ENCODE measurements around the gene SDR42E2.

SDR42E2 gene

GRCh38 chr16:22181426-22181825 lies 19.1 kb downstream of the SDR42E2 start (continued):
- TF ChIP-seq ZNF488 (tag by site-specific recombination; IDR thresholded peaks at IDR 0.05) (no peak), ZNF140 (tag by site-specific recombination; IDR thresholded peaks at IDR 0.05) (no peak), ZBTB1 (tag by site-specific recombination; IDR thresholded peaks at IDR 0.05) (no peak), ZNF311 (tag by site-specific recombination; IDR thresholded peaks at IDR 0.05; ENCODE audit: borderline replicate concordance) (no peak), ZBTB17 (tag by site-specific recombination; IDR thresholded peaks at IDR 0.05) (no peak), ZBTB44 (tag by site-specific recombination; IDR thresholded peaks at IDR 0.05) (no peak)

GRCh38 chr16:22181843-22182242 lies 19.5 kb downstream of the SDR42E2 start:
- no peak overlapping the region for H3K27ac ChIP-seq (ENCODE audit: extremely low read depth, low read depth, low read length)
- TF ChIP-seq ZNF571 (tag by site-specific recombination; IDR thresholded peaks at IDR 0.05) (no peak), ZNF768 (tag by site-specific recombination; IDR thresholded peaks at IDR 0.05) (0 out of 2 replicates have a peak, but pooled peaks have one; percentile 49), ZNF184 (tag by site-specific recombination; IDR thresholded peaks at IDR 0.05) (no peak)
- H3K9me3 ChIP-seq (ENCODE audit: control insufficient read depth, insufficient read depth, low read depth, low read length): no peaks in the 10 kb centered on the region
- no peaks in the 10 kb centered on the region for H3K4me1 ChIP-seq (ENCODE audit: control insufficient read depth, insufficient read depth, low read length)
- H3K4me3 ChIP-seq (ENCODE audit: low read depth, low read length): no peak overlapping the region
- H3K36me3 ChIP-seq (ENCODE audit: control insufficient read depth in 2 of 2, insufficient read depth in 1 of 2, low read length in 2 of 2): no peaks in the 10 kb centered on the region
- CTCF ChIA-PET: no interaction called here
- POLR2A ChIA-PET: no interaction called here

- Histone ChIP-seq H3K27ac (ENCODE audit: extremely low read depth, low read depth, low read length) (no peak overlapping the region), H3K9me3 (ENCODE audit: control insufficient read depth, insufficient read depth, low read depth, low read length) (no peaks in the 10 kb centered on the region), H3K36me3 (ENCODE audit: control insufficient read depth in 2 of 2, insufficient read depth in 1 of 2, low read length in 2 of 2) (no peaks in the 10 kb centered on the region), H3K4me3 (ENCODE audit: low read depth, low read length) (no peak overlapping the region), H3K4me1 (ENCODE audit: control insufficient read depth, insufficient read depth, low read length) (no peaks in the 10 kb centered on the region)
- ChIA-PET CTCF (no interaction called here), POLR2A (no interaction called here)
- no peak for TF ChIP-seq PATZ1 (tag by site-specific recombination; IDR thresholded peaks at IDR 0.05)
- TF ChIP-seq ZNF292 (tag by site-specific recombination; IDR thresholded peaks at IDR 0.05; ENCODE audit: borderline replicate concordance, low read depth): no peak
- TF ChIP-seq ZNF211 (tag by site-specific recombination; IDR thresholded peaks at IDR 0.05; ENCODE audit: low read depth): no peak
- no peak for TF ChIP-seq ZNF18 (tag by site-specific recombination; IDR thresholded peaks at IDR 0.05)
- no peak for TF ChIP-seq ZBTB48 (tag by site-specific recombination; IDR thresholded peaks at IDR 0.05)
- TF ChIP-seq ZNF768 (tag by site-specific recombination; IDR thresholded peaks at IDR 0.05): no peak
- no peak for TF ChIP-seq ZNF274 (IDR thresholded peaks at IDR 0.05; ENCODE audit: low read length)
- TF ChIP-seq ZNF274 (tag by site-specific recombination; IDR thresholded peaks at IDR 0.05; ENCODE audit: borderline replicate concordance): no peak
- no peak for TF ChIP-seq ELK4 (IDR thresholded peaks at IDR 0.05; ENCODE audit: borderline replicate concordance, low read depth, low read length)
- TF ChIP-seq MEIS1 (CRISPR knock-in tag; IDR thresholded peaks at IDR 0.05; ENCODE audit: borderline replicate concordance): no peak
Measured at GRCh38 chr16:22183335-22183734, 21.0 kb downstream of the SDR42E2 start.

All from HEK293 (cell line).